GM21529 (cell line): ENCODE data around the gene PITPNM1.
"Not testable (repeated sequence)": the region's sequence is repeated elsewhere in the genome, so short reads cannot be mapped to it uniquely, and the experiment has no call there.

Source experiments
- ATAC-seq: cut with Tn5 transposase; IDR thresholded peaks from one replicate; pipeline ENCODE4 v1.9.1; 2021; ENCODE audit not compliant: unreplicated experiment

Gene PITPNM1

DNA sequence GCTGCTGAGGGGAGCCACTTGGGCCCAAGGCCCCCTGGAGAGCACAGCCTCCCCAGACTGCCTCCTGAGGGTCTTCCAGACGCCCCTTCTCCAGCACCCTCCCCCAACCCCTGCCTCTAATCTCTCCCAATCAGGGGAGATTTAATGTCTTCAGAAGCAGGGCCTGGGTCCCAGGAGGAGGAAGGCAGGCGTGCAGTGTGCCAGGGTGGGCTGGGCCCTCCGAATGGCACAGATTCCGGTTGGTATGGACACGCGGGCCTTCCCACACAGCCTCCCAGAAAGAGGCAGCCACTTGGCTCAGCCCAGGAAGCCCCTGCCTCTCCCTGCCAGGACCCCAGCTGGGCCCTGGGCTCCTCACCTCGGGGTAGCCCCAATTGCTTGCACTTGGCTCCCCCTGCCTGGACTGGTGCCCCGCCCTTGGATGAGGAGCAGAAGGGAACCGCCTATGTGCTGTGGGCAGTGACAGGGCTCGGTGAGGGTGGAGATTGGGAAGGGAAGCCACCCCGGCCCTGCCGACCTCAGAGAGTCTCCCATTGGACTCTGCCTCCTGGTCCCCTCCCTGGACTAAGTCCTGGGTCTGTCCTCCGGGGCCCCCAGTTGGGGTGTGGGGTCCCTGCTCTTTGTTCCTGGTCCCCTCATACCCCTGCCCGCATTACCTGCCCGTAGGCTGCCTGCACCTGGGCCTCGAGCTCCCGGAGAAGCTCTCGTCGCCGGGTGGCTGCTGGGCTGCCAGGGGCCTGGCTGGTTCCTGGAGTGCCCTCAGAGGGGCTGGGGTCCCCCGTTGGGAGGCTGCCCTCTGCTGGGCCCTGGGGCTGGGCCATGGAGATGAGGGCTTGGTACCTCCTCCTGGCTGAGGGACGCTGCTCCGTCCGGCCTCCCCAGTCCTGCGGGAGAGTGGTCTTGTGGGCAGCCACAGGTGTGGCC is 18.7 kb upstream of the PITPNM1 start:
- ATAC-seq = no peak

DNA sequence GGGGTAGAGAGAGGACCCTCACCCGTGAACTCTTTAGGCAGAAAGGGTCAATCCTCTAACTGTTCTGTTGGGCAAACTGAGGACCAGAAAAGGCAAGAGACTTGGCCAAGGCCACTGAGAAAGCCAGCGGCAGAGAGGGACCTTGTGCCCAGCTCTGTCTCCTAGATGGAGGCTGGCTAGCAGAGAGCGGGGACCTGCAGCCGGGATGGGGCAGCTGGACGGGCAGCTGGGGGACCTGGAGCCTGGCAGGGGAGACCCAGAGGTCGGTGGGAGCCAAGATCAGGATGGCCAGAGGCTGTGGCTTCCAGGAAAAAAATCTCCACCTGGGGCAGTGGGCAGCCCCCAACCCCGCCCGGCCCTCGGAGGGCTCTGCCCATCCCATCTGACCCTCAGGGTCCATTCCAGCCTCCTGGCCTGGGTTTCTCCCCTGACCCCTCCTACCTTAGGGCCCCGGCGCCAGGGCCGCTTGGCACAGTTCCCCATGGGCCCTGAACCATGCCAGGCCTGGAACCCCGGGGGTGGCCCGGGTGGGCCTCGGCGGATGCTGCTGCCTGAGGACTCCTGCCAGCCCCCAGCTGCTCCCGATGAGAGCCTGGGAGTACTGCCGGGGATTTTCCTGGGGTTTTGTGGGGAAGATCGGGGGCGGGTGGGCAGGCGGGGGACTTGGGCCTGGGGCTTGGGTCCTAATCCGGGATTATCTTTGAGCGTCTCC is 17.8 kb upstream of the PITPNM1 start, which contains the start of gene CABP2:
Gene CABP2, minus strand, starts transcription at position 603 of the 712 bp plus-strand sequence. Its CDS starts 120 bp downstream, at position 483.
- no peak for ATAC-seq

DNA sequence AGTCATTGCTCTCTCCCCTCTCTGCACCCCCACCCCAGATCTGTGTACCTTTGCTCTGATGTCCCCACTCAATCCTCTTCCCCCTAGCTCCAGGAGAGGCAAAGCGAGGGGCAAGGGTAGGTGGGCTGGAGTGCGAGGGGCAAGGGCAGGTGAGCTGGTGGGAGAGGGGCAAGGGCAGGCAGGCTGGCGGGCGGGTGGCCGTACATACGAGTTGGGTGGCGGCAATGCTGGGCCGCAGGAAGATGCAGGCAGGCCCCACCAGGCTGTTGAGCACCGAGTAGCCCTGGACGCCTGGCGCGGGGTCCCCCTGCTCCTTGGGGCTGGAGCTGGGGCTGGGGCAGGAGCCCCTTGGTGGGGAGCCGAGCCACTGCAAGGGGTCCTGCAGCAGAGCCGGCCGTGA is 17.2 kb upstream of the PITPNM1 start:
- no peak for ATAC-seq

DNA sequence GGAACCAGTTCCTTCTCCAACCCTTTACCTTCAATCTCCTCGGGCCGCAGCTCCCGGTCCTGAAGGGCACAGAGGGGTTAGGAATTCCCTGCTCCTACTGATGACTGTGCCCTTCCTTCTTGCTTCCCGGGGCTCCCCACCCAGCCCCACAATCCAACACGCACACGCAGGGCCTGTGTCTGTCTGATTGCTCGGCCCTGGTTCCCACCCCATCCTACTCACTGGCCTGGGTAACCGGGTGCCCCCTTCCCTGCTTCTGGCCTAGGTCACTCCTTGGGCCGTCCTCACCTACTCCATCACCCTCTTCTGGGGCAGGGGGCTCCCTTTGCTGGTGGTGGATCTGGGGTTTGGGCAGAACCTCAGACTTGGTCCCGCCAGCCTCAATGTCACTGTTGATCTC is 16.8 kb upstream of the PITPNM1 start:
- no peak for ATAC-seq

DNA sequence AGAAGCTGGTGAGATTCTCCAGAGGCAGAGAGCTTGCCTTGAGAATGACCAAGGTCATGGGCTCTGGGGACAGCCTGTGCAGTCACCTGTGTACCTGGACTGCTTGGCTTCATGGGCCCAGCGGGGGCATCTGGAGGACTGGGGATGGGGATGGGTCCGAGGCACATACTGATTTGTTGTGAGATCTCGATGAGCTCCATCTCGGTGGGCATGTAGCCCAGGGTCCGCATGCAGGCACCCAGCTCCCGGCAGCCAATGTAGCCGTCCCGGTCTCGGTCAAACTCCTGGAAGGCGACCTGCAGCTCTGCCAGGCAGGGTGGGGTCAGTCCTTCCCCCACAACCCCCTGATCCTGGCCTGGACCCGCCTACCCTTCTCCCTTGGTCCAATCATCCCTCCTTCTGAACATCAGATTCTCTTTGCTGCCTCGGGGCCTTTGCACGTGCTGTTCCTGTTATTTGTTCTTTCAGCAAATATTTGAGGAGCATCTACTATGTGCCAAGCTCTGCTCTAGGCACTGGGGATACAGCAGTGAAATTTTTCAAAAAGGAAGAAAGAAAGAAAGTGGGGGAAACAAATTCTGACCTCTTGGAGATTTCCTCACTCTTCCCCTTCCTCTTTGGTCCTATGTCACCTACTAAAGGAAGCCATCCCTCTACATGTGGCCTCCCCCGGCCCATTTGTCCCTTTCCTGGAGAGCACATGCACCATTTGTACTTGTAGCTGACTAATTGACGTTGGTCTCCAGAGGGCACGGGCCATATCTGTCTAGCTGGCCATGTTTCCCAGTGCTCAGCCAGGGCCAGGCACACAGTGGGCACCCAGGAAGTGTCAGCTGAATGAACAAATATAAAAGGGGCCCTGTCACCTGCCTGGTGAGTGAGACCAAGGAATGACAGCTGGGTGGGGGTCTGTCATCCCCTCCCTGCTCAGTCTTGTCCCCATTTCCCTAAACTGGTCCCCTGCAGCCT is 16.0 kb upstream of the PITPNM1 start:
- ATAC-seq = no peak

DNA sequence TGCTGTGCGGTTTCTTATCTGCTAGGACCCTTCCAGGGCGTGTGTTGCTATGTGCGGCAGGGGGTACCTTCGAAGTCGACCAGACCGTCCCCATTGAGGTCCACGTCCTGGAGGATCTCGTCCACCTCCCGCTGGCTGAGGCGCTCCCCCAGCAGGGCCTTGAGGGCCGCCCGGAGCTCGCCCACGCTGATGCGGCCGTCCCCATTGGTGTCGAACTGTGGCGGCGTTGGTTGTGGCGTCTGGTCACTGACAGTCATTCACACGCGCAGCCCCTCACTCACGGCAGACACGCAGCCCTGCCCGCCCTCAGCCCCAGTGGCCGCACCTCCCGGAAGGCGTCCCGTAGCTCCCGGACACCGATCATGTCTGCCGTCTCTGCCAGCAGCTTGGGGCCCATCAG is 14.6 kb upstream of the PITPNM1 start:
- ATAC-seq = no peak

DNA sequence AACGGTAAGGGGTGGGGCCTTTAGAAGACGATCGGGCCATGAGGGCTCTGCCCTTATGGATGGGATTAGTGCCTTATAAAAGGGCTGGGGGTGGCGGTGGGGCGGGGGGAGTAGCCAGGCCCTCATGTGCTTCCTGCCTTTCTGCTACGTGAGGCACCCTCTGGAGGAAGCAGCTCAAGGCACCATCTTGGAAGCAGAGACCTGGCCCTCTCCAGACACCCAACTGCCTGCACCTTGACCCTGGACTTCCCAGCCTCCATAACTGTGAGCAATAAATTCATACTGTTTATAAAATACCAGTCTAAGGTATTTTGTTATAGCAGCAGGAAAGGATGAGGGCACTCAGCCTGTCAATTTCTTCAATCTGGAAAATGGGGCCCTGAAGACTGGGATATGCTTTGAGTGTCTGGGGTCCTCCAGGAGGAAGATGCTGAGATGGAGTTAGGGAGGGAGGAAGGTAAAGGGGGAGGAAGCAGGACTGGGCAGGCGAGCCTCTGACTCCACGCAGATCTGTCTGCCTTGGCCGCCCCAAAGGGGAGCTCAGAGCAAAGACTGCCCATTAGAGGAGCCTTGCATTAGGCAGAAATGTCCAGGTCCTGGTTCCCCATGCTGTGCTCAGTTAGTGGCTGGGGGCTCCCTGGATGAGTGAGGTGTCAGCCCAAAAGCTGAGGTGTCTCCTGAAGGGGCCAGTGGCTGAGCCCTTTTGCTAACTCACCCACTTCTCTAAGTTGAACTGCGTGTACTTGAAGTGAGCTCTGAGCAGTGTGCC is 12.8 kb upstream of the PITPNM1 start:
- ATAC-seq = no peak

DNA sequence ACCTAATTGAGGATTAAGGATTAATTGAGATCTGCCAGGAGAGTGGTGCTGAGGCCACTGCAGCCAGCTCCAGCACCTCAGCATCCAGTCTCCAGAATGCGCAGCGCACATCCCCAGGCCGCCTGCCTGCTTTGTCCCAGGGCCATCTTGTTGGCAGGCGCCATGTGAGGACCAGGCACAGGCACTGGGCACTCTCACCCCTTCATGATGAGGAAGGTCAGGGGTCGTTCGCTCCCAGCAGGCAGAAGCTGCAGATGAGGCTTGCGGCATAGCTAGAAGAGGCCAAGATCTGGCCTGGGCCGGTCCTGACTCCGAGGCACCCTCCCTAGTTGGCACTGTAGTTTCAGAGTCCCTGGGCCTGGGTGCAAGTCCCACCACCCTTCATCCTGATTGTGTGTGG is 11.6 kb upstream of the PITPNM1 start:
- no peak for ATAC-seq

DNA sequence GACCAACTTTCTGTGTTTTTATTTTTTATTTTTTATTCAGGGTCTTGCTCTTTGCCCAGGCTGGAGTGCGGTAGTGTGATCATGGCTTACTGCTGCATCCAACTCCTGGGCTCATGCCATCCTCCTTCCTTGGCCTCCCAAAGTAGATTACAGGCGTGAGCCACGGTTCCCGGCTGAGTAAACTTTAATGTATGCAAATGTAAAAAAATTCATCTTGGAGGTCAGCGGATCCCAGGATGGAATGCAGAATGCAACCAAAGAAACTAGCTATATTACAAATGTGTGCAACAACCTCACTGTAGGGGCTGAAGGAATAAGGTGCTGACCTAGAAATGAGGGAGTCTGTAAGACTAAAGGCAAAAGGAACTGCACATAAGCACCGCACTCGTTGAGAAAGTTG is 9.0 kb upstream of the PITPNM1 start:
- no peak for ATAC-seq

DNA sequence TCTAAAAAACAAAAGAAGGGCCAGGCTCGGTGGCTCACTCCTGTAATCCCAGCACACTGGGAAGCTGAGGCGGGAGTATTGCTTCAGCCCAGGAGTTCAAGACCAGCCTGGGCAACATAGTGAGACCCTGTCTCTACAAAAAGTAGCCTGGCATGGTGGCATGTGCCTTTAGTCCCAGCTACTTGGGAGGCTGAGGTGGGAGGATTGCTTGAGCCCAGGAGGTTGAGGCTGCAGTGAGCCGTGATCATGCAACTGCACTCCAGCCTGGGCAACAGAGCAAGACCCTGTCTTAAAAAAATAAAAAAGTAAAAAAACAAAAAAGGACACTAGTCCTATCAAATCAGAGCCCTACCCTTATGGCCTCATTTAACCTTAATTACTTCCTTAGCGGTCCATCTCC is 6.4 kb upstream of the PITPNM1 start:
- not testable (repeated sequence) for ATAC-seq

DNA sequence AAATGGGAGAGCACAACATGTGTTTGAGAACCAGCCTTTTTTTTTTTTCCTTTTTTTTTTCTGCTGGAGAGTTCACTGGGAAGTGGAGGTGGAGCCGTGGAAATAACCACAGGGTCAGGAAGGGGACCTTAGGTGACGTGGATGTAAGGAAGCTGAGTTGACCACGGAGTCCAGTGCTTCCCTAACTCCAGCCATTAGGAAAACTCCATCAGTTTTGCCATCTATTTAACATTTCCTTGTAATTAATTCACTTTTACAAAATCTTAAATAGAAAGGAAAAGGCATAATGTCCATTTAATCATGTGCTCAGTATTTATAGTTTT is 4.8 kb upstream of the PITPNM1 start:
- ATAC-seq = no peak

DNA sequence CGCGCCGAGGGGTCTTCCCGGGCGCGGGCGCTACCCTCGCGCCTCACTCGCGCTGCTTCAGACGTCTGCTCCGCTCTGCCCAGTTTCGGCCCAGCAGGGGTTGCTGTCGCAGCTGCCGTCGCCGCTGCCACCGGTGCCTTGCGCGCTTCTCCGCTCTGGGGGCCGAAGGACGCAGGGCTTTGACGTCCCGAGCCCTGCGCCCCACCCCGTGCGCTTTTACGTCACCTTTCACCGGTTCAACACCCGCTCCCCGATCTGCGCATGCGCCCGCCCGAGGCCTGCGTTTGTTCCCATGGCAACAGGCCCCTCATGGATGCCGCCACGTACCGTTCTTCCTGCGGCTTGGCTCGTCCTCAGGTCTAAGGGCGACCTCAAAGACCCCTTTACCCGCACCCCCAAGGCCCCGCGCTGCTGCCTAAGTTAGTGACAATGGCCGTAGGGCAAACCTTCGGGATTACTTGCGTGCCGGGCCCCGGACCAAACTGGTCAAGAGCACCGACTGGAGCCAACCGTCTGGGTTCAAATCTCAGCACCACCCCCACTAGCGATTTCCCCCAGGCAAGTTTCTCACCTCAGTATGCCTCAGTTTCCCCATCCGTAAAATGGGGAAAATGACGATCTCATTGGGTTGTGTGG is 3.4 kb upstream of the PITPNM1 start:
- ATAC-seq = peak; percentile 39

DNA sequence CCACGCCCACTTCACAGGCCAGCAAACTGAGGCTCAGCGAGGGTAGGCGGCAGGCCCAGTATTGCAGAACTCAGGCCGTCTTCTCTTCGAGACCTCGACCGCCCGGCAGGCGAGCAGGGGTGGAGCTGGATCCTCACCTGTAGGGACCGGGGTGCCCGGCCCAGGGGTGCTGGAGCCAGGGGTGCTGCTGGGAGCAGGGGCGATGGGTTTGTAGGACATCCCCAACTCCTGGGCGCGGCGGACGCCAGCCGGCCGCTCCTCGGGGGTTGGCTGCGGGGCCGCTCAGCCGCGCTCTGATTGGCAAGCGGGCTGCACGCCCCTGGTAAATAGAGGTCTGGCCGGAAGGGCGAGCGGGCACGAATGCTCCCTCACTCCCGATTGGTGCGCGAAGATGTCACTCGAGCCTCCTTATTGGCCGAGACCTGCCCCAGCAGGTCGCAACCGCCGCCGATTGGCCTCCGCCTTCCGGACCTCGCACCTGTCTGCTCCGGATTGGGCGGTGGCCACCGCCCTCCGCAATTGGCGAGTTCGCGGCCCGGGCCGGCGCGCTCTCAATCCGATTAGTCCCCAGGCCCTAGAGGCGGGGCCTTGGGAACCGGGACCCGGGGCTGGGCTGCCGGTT is 2.8 kb upstream of the PITPNM1 start, which contains the start of gene CDK2AP2:
Gene CDK2AP2, minus strand, starts transcription at position 299 of the 622 bp plus-strand sequence. Its CDS starts 80 bp downstream, at position 219.
- peak; percentile 67 for ATAC-seq

DNA sequence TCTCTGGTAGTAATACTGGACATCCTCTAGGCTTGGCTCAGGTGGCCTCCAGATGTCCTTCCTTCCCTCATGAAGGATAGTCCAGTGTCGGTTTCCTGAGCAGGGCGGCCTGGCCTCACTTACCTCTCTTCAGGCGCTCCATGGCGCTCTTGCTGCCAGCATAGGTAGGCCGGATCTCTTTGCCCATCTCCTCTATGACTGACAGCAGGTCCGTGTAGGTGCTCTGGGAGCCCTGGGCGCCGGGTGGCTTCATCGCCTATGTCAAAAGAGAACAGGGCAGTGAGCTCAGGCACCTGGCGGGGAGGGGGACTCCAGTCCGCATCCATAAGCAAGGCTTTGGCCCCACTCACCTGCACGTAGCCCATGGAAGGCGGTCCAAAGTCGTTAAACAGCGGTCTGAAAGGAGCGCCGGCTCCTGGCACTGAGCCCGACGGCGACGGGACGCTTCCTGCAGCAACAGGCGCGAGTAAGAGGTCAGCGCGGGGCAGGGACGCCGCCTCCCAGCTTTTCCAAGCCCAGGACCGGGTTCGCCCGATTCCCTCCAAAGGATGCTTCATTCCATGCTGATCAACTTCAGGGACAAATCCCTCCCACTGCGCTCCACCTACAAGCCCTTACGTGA is 2.2 kb upstream of the PITPNM1 start:
- ATAC-seq = no peak

DNA sequence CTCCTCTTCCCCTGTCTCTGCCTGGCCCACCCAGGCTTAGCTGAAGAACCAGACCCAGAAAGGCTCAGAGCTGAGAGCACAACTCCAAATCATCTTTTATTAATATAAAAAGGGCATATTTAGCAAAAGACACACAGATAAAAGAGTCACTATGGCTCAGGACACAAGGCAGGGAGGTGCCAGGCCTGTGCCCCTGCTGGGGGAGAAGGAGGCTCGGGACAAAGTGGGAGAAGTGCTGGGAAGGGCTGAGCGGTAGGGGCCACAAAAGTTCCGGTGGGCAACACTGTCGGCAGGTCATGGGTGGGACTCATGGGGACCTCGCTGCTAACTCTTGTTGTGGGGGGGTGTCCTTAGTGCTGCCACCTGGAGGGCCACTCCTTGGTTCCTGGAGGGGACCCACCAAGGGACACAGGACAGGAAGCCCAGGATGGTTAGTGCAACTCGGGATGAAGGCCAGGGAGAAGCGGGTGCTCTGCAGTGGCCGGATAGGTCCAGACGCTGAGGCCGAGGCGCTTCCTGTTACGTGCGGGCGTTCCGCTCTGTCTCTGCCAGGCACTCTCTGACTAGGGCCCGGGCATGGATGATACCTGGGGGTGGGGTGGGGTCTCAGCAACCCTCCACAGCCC is 1.4 kb upstream of the PITPNM1 start:
- ATAC-seq = no peak

DNA sequence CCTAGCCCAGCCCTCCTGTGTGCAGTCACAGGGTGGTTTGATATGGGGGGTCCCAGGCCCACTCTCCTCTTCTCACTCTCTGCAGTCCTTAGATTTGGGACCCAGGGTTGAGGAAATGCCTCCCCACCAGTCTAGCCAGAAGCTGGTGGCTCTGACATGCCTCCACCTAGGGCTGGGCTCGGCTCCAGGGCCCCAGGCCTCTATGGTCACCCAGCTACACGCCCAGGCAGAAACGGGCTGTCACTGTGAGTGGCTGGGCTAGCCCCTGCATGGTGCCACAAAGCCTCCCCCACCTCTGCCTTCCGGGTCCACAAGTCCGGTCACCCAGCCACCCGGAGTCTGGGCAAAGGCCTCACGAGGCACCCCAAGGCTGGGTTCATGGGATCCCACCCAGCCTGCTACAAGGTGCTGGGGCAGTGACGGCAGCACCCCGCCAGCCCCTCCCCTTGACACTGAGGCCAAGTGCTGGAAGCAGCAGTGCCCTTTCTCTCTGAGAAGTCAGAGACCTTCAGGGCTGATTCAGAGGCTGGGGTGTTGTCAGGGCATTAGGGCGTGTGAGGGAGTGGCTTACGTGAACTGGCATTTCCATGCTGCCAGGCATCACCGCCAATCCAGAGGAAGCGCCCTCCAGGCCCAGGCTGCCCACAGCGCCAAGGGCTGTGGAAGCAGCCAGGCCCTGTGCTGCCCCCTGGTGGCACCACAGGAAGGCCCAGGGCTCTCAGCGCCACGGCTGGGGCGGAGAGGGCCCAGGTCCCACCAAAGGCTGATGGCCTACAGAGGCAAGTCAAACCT is 638 bp upstream of the PITPNM1 start:
- ATAC-seq = peak; percentile 27
